HepG2 (cell line): ENCODE measurements around the gene ODC1. TPM values are rescaled to one million over a fixed set of nuclear protein-coding genes. Genes with fewer than 3 reads are reported as not detected.

Experiments
- BRF2 ChIP-seq: sonication (generic); formaldehyde crosslinking; IDR thresholded peaks from 2 replicates; pipeline ENCODE4 v1.8.1; 2022; ENCODE audit warnings: mild to moderate bottlenecking, missing genetic modification reagents
- ELF1 ChIP-seq: sonication (generic); formaldehyde crosslinking; IDR thresholded peaks from 2 replicates; pipeline ENCODE4 v1.4.0; 2020; ENCODE audit warnings: missing genetic modification reagents
- ETV5 ChIP-seq: IDR thresholded peaks from 2 replicates; pipeline ENCODE4 v1.6.1; 2018; ENCODE audit warnings: missing biosample characterization, missing genetic modification reagents, inconsistent platforms, borderline replicate concordance
- FOXJ3 ChIP-seq: sonication (generic); formaldehyde crosslinking; IDR thresholded peaks from 2 replicates; pipeline ENCODE4 v1.4.0; 2020; ENCODE audit warnings: missing genetic modification reagents, mild to moderate bottlenecking, borderline replicate concordance
- HNF4A ChIP-seq: sonication (generic); formaldehyde crosslinking; IDR thresholded peaks from 2 replicates; pipeline ENCODE4 v1.4.0; 2020; ENCODE audit warnings: missing genetic modification reagents
- HOXD1 ChIP-seq: sonication (generic); formaldehyde crosslinking; IDR thresholded peaks from 2 replicates; pipeline ENCODE4 v1.5.0; 2020; ENCODE audit warnings: missing genetic modification reagents
- KDM1A ChIP-seq: IDR thresholded peaks from 2 replicates; pipeline ENCODE4 v1.6.1; 2016; ENCODE audit warnings: missing compliant biosample characterization
- LBX2 ChIP-seq: sonication (generic); formaldehyde crosslinking; IDR thresholded peaks from 2 replicates; pipeline ENCODE4 v1.5.0; 2020; ENCODE audit warnings: missing genetic modification reagents, mild to moderate bottlenecking, borderline replicate concordance
- MIXL1 ChIP-seq: IDR thresholded peaks from 2 replicates; pipeline ENCODE4 v1.6.1; 2016
- NFYC ChIP-seq: IDR thresholded peaks from 2 replicates; pipeline ENCODE4 v1.6.1; 2016; ENCODE audit warnings: missing genetic modification reagents, missing compliant biosample characterization
- PHF20 ChIP-seq: sonication (generic); formaldehyde crosslinking; IDR thresholded peaks from 2 replicates; pipeline ENCODE4 v1.5.0; 2020; ENCODE audit warnings: mild to moderate bottlenecking, missing genetic modification reagents
- PREB ChIP-seq: sonication (generic); formaldehyde crosslinking; IDR thresholded peaks from 2 replicates; pipeline ENCODE4 v1.4.0; 2020; ENCODE audit warnings: missing genetic modification reagents
- SIN3A ChIP-seq: IDR thresholded peaks from 2 replicates; pipeline ENCODE4 v1.6.1; 2011; ENCODE audit warnings: low read depth, mild to moderate bottlenecking, control low read depth, low read length, borderline replicate concordance
- SMC3 ChIP-seq: IDR thresholded peaks from 2 replicates; pipeline ENCODE4 v1.6.1; 2011; ENCODE audit warnings: low read length, improper control_type of control experiment
- TCF7 ChIP-seq: sonication (generic); IDR thresholded peaks from 2 replicates; pipeline ENCODE4 v1.6.1; 2016; ENCODE audit warnings: antibody characterized with exemption, low read depth
- TRIM22 ChIP-seq: fragments of 450-650 bp; IDR thresholded peaks from 2 replicates; pipeline ENCODE4 v1.6.1; 2017
- ZBTB42 ChIP-seq: sonication (generic); formaldehyde crosslinking; IDR thresholded peaks from 2 replicates; pipeline ENCODE4 v1.5.0; 2020; ENCODE audit warnings: mild to moderate bottlenecking, missing genetic modification reagents
- ZNF367 ChIP-seq: sonication (generic); formaldehyde crosslinking; IDR thresholded peaks from 2 replicates; pipeline ENCODE4 v1.4.0; 2020; ENCODE audit warnings: missing genetic modification reagents, borderline replicate concordance
- ZNF687 ChIP-seq: sonication (generic); formaldehyde crosslinking; IDR thresholded peaks from 2 replicates; pipeline ENCODE4 v1.5.1; 2020; ENCODE audit warnings: mild to moderate bottlenecking, missing genetic modification reagents, moderate library complexity
- ZNF740 ChIP-seq: sonication (generic); formaldehyde crosslinking; IDR thresholded peaks from 2 replicates; pipeline ENCODE4 v1.4.0; 2020; ENCODE audit warnings: missing genetic modification reagents
- polyA plus RNA-seq, 8 experiments: library from polyadenylated mRNA; depleted of rRNA in 3 of 8; stranded (reverse) in 7 of 8; unstranded in 1 of 8; fragments of >200 nt; fragmentation: Illumina TruSeq in 4 of 8; extraction: Trizol in 4 of 8; gene quantifications; 2 replicates each; pipeline versions ENCODE4 v1.2.1 to v1.2.3, GENCODE V29; 2011 to 2016; ENCODE audit warnings: low read depth in 4 of 8, missing spikeins in 1 of 8, mixed read lengths in 1 of 8; ENCODE audit not compliant: insufficient read depth in 1 of 8
- total RNA-seq, 5 experiments: library from RNA; depleted of rRNA; stranded (reverse); fragments of >200 nt; fragmentation: Illumina TruSeq; extraction: Trizol; gene quantifications; 2 replicates each; pipeline ENCODE4 v1.2.3, GENCODE V29; 2016; ENCODE audit warnings: low read depth in 1 of 5

ODC1 gene
- total and polyA plus RNA-seq, 2 of the 13 experiments (the other 11 are each of a cell fraction or from before 2014, with no cell fraction given), result 142 to 371 TPM

- TF ChIP-seq ZBTB42 (CRISPR knock-in tag), result no peak; the same call in 1 of the 2 replicates
- peak; percentile 75 for TF ChIP-seq MIXL1 (CRISPR knock-in tag)
- TF ChIP-seq BRF2, result no peak
- no peak for TF ChIP-seq PREB
- TF ChIP-seq FOXJ3 (CRISPR knock-in tag), result peak; percentile 36; the same call in 1 of the 2 replicates
- TF ChIP-seq NFYC (CRISPR knock-in tag), result no peak
- TF ChIP-seq SIN3A, result 0 out of 2 replicates have a peak, but pooled peaks have one; percentile 21
- no peak for TF ChIP-seq PHF20 (CRISPR knock-in tag)
- peak; percentile 92 for TF ChIP-seq ETV5
- no peak for TF ChIP-seq LBX2 (CRISPR knock-in tag)
- peak; percentile 96 for TF ChIP-seq HNF4A (CRISPR knock-in tag)
- TF ChIP-seq ELF1 (CRISPR knock-in tag), result peak; percentile 33; the same call in 1 of the 2 replicates
- no peak for TF ChIP-seq KDM1A (CRISPR knock-in tag)
- no peak for TF ChIP-seq ZNF367
- TF ChIP-seq SMC3, result no peak; the same call in 1 of the 2 replicates
- TF ChIP-seq HOXD1 (CRISPR knock-in tag), result peak; percentile 56; the same call in 1 of the 2 replicates
- TF ChIP-seq TRIM22, result no peak
- peak; percentile 92 for TF ChIP-seq ZNF687 (CRISPR knock-in tag)
- no peak for TF ChIP-seq ZNF740 (CRISPR knock-in tag)
- no peak for TF ChIP-seq TCF7
These were observed 46.9 kb downstream of the ODC1 start (continued) for GRCh38 chr2:10400978-10401951.
